ENCODE measurements around the gene PIPOX. TPM values are rescaled to one million over a fixed set of nuclear protein-coding genes. Genes with fewer than 3 reads are reported as not detected.
A peak's percentile ranks its signal among the peaks of the same experiment; 100 is the strongest.

Gene PIPOX
- total and polyA plus RNA-seq, 9 of the 15 experiments (the other 6 are each of a cell fraction or from before 2014, with no cell fraction given): 0.15 to 2.2 (median 0.58) TPM; not detected in 2

GRCh38 chr17:29005936-29006511 lies 36.9 kb upstream of the PIPOX start, which contains the start of gene SEZ6 (continued):
- TF ChIP-seq, protein P1, sequence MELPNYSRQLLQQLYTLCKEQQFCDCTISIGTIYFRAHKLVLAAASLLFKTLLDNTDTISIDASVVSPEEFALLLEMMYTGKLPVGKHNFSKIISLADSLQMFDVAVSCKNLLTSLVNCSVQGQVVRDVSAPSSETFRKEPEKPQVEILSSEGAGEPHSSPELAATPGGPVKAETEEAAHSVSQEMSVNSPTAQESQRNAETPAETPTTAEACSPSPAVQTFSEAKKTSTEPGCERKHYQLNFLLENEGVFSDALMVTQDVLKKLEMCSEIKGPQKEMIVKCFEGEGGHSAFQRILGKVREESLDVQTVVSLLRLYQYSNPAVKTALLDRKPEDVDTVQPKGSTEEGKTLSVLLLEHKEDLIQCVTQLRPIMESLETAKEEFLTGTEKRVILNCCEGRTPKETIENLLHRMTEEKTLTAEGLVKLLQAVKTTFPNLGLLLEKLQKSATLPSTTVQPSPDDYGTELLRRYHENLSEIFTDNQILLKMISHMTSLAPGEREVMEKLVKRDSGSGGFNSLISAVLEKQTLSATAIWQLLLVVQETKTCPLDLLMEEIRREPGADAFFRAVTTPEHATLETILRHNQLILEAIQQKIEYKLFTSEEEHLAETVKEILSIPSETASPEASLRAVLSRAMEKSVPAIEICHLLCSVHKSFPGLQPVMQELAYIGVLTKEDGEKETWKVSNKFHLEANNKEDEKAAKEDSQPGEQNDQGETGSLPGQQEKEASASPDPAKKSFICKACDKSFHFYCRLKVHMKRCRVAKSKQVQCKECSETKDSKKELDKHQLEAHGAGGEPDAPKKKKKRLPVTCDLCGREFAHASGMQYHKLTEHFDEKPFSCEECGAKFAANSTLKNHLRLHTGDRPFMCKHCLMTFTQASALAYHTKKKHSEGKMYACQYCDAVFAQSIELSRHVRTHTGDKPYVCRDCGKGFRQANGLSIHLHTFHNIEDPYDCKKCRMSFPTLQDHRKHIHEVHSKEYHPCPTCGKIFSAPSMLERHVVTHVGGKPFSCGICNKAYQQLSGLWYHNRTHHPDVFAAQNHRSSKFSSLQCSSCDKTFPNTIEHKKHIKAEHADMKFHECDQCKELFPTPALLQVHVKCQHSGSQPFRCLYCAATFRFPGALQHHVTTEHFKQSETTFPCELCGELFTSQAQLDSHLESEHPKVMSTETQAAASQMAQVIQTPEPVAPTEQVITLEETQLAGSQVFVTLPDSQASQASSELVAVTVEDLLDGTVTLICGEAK (IDR thresholded peaks at IDR 0.05): peak; percentile 71
- TF ChIP-seq, protein P1 (CRISPR knock-in tag; IDR thresholded peaks at IDR 0.05): no peak
- TF ChIP-seq, protein P2, sequence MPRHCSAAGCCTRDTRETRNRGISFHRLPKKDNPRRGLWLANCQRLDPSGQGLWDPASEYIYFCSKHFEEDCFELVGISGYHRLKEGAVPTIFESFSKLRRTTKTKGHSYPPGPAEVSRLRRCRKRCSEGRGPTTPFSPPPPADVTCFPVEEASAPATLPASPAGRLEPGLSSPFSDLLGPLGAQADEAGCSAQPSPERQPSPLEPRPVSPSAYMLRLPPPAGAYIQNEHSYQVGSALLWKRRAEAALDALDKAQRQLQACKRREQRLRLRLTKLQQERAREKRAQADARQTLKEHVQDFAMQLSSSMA (CRISPR knock-in tag; IDR thresholded peaks at IDR 0.05): no peak
- peak; percentile 73 for TF ChIP-seq CXXC5 (CRISPR knock-in tag; IDR thresholded peaks at IDR 0.05)
- TF ChIP-seq EHMT2 (IDR thresholded peaks at IDR 0.05): peak; percentile 96
- TF ChIP-seq MAZ (CRISPR knock-in tag; conservative IDR thresholded peaks at IDR 0.05 in 1 of 2, IDR thresholded peaks at IDR 0.05 in 1 of 2): peak; percentile 64 to 99
- no peak for TF ChIP-seq DEAF1 (CRISPR knock-in tag; IDR thresholded peaks at IDR 0.05)
- TF ChIP-seq MIER1 (IDR thresholded peaks at IDR 0.05; ENCODE audit: low read depth): peak; percentile 86
- TF ChIP-seq GTF2B (IDR thresholded peaks at IDR 0.05; ENCODE audit: extremely low read depth, insufficient read length): no peak
- TF ChIP-seq SPI1 (IDR thresholded peaks at IDR 0.05; ENCODE audit: borderline replicate concordance, low read depth, low read length): no peak
- no peak for TF ChIP-seq TEAD4 (IDR thresholded peaks at IDR 0.05; ENCODE audit: low read length)
- 0 out of 2 replicates have a peak, but pooled peaks have one; percentile 45 for TF ChIP-seq TEAD4 (CRISPR knock-in tag; IDR thresholded peaks at IDR 0.05; ENCODE audit: borderline replicate concordance)
- no peak for TF ChIP-seq TAF7 (tag; IDR thresholded peaks at IDR 0.05)
- TF ChIP-seq, protein P3, sequence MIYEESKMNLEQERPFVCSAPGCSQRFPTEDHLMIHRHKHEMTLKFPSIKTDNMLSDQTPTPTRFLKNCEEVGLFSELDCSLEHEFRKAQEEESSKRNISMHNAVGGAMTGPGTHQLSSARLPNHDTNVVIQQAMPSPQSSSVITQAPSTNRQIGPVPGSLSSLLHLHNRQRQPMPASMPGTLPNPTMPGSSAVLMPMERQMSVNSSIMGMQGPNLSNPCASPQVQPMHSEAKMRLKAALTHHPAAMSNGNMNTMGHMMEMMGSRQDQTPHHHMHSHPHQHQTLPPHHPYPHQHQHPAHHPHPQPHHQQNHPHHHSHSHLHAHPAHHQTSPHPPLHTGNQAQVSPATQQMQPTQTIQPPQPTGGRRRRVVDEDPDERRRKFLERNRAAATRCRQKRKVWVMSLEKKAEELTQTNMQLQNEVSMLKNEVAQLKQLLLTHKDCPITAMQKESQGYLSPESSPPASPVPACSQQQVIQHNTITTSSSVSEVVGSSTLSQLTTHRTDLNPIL (CRISPR knock-in tag; IDR thresholded peaks at IDR 0.05): no peak

All from K562 (cell line).